Fibroblast of the conjunctiva (primary cell): ENCODE results near the gene NINJ1.

ENCODE experiments used
- DNase-seq: peaks from one replicate; pipeline ENCODE4 v3.0.0-alpha.2; 2010; ENCODE audit warnings: low read depth

The NINJ1 gene

GRCh38 chr9:93134015-93134739 is at the start of gene NINJ1:
Gene NINJ1, minus strand, starts transcription at chr9:93134251. Its CDS starts 34 bp downstream, at chr9:93134217.
- no peak for DNase-seq

GRCh38 chr9:93183131-93183662 is 49.1 kb upstream of the NINJ1 start:
- DNase-seq, result no peak

- no peak for DNase-seq
Measured at GRCh38 chr9:93182572-93182971, 48.5 kb upstream of the NINJ1 start.

- DNase-seq, result no peak
Measured at GRCh38 chr9:93181672-93182435, 47.8 kb upstream of the NINJ1 start.

GRCh38 chr9:93180938-93181337 is 46.9 kb upstream of the NINJ1 start:
- no peak for DNase-seq

GRCh38 chr9:93178851-93179786 is 45.1 kb upstream of the NINJ1 start:
- DNase-seq, result no peak

- no peak for DNase-seq
Measured at GRCh38 chr9:93177676-93178075, 43.6 kb upstream of the NINJ1 start.

GRCh38 chr9:93174976-93175375 is 40.9 kb upstream of the NINJ1 start:
- DNase-seq, result no peak

- DNase-seq, result no peak
Measured at GRCh38 chr9:93173365-93174051, 39.5 kb upstream of the NINJ1 start.

- no peak for DNase-seq
Measured at GRCh38 chr9:93172666-93173364, 38.8 kb upstream of the NINJ1 start.

- DNase-seq, result no peak
Measured at GRCh38 chr9:93171261-93171990, 37.4 kb upstream of the NINJ1 start.

- no peak for DNase-seq
Measured at GRCh38 chr9:93170571-93170970, 36.5 kb upstream of the NINJ1 start.

GRCh38 chr9:93169444-93169843 is 35.4 kb upstream of the NINJ1 start:
- DNase-seq, result no peak

GRCh38 chr9:93168581-93168980 is 34.5 kb upstream of the NINJ1 start:
- DNase-seq, result no peak

- no peak for DNase-seq
Measured at GRCh38 chr9:93167838-93168237, 33.8 kb upstream of the NINJ1 start.

- no peak for DNase-seq
Measured at GRCh38 chr9:93167185-93167584, 33.1 kb upstream of the NINJ1 start.

GRCh38 chr9:93166699-93167098 is 32.6 kb upstream of the NINJ1 start:
- DNase-seq, result no peak

- no peak for DNase-seq
Measured at GRCh38 chr9:93164085-93164484, 30.0 kb upstream of the NINJ1 start.

- DNase-seq, result no peak
Measured at GRCh38 chr9:93161786-93162562, 27.9 kb upstream of the NINJ1 start.
